H9 (cell line): ENCODE data around the gene CDS1. TPM values are rescaled to one million over a fixed set of nuclear protein-coding genes. Genes with fewer than 3 reads are reported as not detected.

Experiments used
- DNase-seq: peaks from one replicate; pipeline ENCODE4 v3.0.0-alpha.2; 2017
- H2AFZ ChIP-seq: one replicate; pipeline ENCODE4 v1.6.1; 2013; ENCODE audit warnings: mild to moderate bottlenecking, low read length, control low read depth, moderate library complexity
- H2AK5ac ChIP-seq: 2 replicates; pipeline ENCODE4 v1.6.1; 2013; ENCODE audit warnings: low read length, control low read depth, mixed read lengths; ENCODE audit not compliant: insufficient read length
- H2BK120ac ChIP-seq: one replicate; pipeline ENCODE4 v1.6.1; 2013; ENCODE audit warnings: low read depth, mild to moderate bottlenecking, low read length, control low read depth, inconsistent platforms; ENCODE audit not compliant: poor library complexity, severe bottlenecking
- H2BK12ac ChIP-seq: 2 replicates; pipeline ENCODE4 v1.6.1; 2013; ENCODE audit warnings: low read length, control low read depth, mixed read lengths, low read depth; ENCODE audit not compliant: insufficient read length
- H2BK15ac ChIP-seq: 2 replicates; pipeline ENCODE4 v1.6.1; 2013; ENCODE audit warnings: low read depth, low read length, control low read depth
- H2BK20ac ChIP-seq: one replicate; pipeline ENCODE4 v1.6.1; 2013; ENCODE audit warnings: low read depth, mild to moderate bottlenecking, low read length, control low read depth, inconsistent platforms; ENCODE audit not compliant: poor library complexity, severe bottlenecking
- H2BK5ac ChIP-seq: 2 replicates; pipeline ENCODE4 v1.6.1; 2013; ENCODE audit warnings: low read length, control low read depth, mixed read lengths; ENCODE audit not compliant: insufficient read length
- H3K14ac ChIP-seq: 2 replicates; pipeline ENCODE4 v1.6.1; 2013; ENCODE audit warnings: low read length, control low read depth; ENCODE audit not compliant: insufficient read depth
- H3K18ac ChIP-seq: 2 replicates; pipeline ENCODE4 v1.6.1; 2013; ENCODE audit warnings: low read depth, mild to moderate bottlenecking, mixed read lengths, low read length, control low read depth; ENCODE audit not compliant: insufficient read length
- H3K23ac ChIP-seq: 2 replicates; pipeline ENCODE4 v1.6.1; 2013; ENCODE audit warnings: low read length, control low read depth, mixed read lengths, low read depth; ENCODE audit not compliant: insufficient read length
- H3K23me2 ChIP-seq: 2 replicates; pipeline ENCODE4 v1.6.1; 2013; ENCODE audit warnings: low read depth, mild to moderate bottlenecking, mixed read lengths, low read length, control low read depth; ENCODE audit not compliant: insufficient read length, poor library complexity, severe bottlenecking
- H3K27ac ChIP-seq: 2 replicates; pipeline ENCODE4 v1.5.1; 2013; ENCODE audit warnings: low read length, control low read depth, mixed read lengths, low read depth; ENCODE audit not compliant: insufficient read length
- H3K27me3 ChIP-seq: 2 replicates; pipeline ENCODE4 v1.6.1; 2013; ENCODE audit warnings: low read length, control low read depth, inconsistent platforms; ENCODE audit not compliant: insufficient read depth
- H3K4ac ChIP-seq: 2 replicates; pipeline ENCODE4 v1.6.1; 2013; ENCODE audit warnings: low read depth, mild to moderate bottlenecking, control low read depth, inconsistent platforms, low read length, moderate library complexity
- H3K4me1 ChIP-seq: 2 replicates; pipeline ENCODE4 v1.6.1; 2013; ENCODE audit warnings: low read length, control low read depth, inconsistent platforms; ENCODE audit not compliant: insufficient read depth
- H3K4me2 ChIP-seq: 2 replicates; pipeline ENCODE4 v1.6.1; 2013; ENCODE audit warnings: low read length, control low read depth, mixed read lengths; ENCODE audit not compliant: insufficient read length, insufficient read depth
- H3K56ac ChIP-seq: 2 replicates; pipeline ENCODE4 v1.6.1; 2013; ENCODE audit warnings: low read depth, mild to moderate bottlenecking, mixed read lengths, low read length, control low read depth; ENCODE audit not compliant: insufficient read length
- H3K79me1 ChIP-seq: 2 replicates; pipeline ENCODE4 v1.6.1; 2013; ENCODE audit warnings: low read depth, mild to moderate bottlenecking, moderate library complexity, low read length, control low read depth, inconsistent platforms; ENCODE audit not compliant: insufficient read depth, poor library complexity, severe bottlenecking
- H3K79me2 ChIP-seq: 2 replicates; pipeline ENCODE4 v1.6.1; 2013; ENCODE audit warnings: low read length, control low read depth, inconsistent platforms; ENCODE audit not compliant: insufficient read depth
- H3K9ac ChIP-seq: 2 replicates; pipeline ENCODE4 v1.6.1; 2013; ENCODE audit warnings: low read length, control low read depth, mixed read lengths; ENCODE audit not compliant: insufficient read length; ENCODE audit errors: extremely low read depth
- H3K9me3 ChIP-seq: one replicate; pipeline ENCODE4 v1.6.1; 2013; ENCODE audit warnings: low read depth, low read length, inconsistent platforms; ENCODE audit not compliant: control insufficient read depth
- H3T11ph ChIP-seq: one replicate; pipeline ENCODE4 v1.6.1; 2013; ENCODE audit warnings: mild to moderate bottlenecking, low read length, control low read depth, inconsistent platforms
- H4K20me1 ChIP-seq: one replicate; pipeline ENCODE4 v1.6.1; 2013; ENCODE audit not compliant: control insufficient read depth, insufficient read length, insufficient read depth
- H4K5ac ChIP-seq: 2 replicates; pipeline ENCODE4 v1.6.1; 2013; ENCODE audit warnings: low read depth, mild to moderate bottlenecking, mixed read lengths, low read length, control low read depth; ENCODE audit not compliant: insufficient read length
- H4K8ac ChIP-seq: replicated peaks from 2 replicates; pipeline ENCODE4 v1.6.1; 2013; ENCODE audit warnings: low read length, control low read depth, mixed read lengths, low read depth; ENCODE audit not compliant: insufficient read length
- H4K91ac ChIP-seq: 2 replicates; pipeline ENCODE4 v1.6.1; 2013; ENCODE audit warnings: low read depth, mild to moderate bottlenecking, moderate library complexity, mixed read lengths, low read length, control low read depth; ENCODE audit not compliant: insufficient read length
- H3K27ac Mint-ChIP-seq, 3 experiments: 2 replicates in 2 of 3; 3 replicates in 1 of 3; pipeline ENCODE4 v1.8.0; 2020 to 2021; ENCODE audit warnings: mixed read lengths in 3 of 3, mild to moderate bottlenecking in 1 of 3, moderate library complexity in 1 of 3
- H3K27me3 Mint-ChIP-seq: 2 replicates; pipeline ENCODE4 v1.8.0; 2021; ENCODE audit warnings: low read depth, mild to moderate bottlenecking, moderate library complexity, mixed read lengths
- H3K36me3 Mint-ChIP-seq, 3 experiments: 2 replicates in 2 of 3; 3 replicates in 1 of 3; pipeline ENCODE4 v1.8.0; 2020 to 2021; ENCODE audit warnings: low read depth in 3 of 3, mixed read lengths in 3 of 3; ENCODE audit not compliant: insufficient read depth in 1 of 3
- H3K4me1 Mint-ChIP-seq, 2 experiments: 2 replicates each; pipeline ENCODE4 v1.8.0; 2020; ENCODE audit warnings: mixed read lengths in 2 of 2
- H3K4me3 Mint-ChIP-seq, 2 experiments: 2 replicates in 1 of 2; 3 replicates in 1 of 2; pipeline ENCODE4 v1.8.0; 2020 to 2021; ENCODE audit warnings: mild to moderate bottlenecking in 2 of 2, mixed read lengths in 2 of 2, moderate library complexity in 1 of 2
- H3K9me3 Mint-ChIP-seq, 2 experiments: 2 replicates in 1 of 2; 3 replicates in 1 of 2; pipeline ENCODE4 v1.8.0; 2020; ENCODE audit warnings: mild to moderate bottlenecking in 2 of 2, mixed read lengths in 2 of 2, moderate library complexity in 1 of 2
- CTCF ChIP-seq: fragments of 200-600 bp; sonication (generic); conservative IDR thresholded peaks from 3 replicates; pipeline ENCODE4 v1.8.0; 2021; ENCODE audit warnings: antibody characterized with exemption, mild to moderate bottlenecking
- WGBS: extraction: QIAGEN DNeasy Blood & Tissue Kit; methylation state at CpG from one replicate; pipeline ENCODE4 v1.1.7; 2013; ENCODE audit warnings: missing lambda C conversion rate, low lambda C conversion rate, mixed read lengths; ENCODE audit not compliant: insufficient read length; ENCODE audit errors: extremely low coverage; 5-methylcytosine and 5-hydroxymethylcytosine counted together
- total RNA-seq: library from RNA; stranded (reverse); gene quantifications from 2 replicates; pipeline ENCODE4 v1.2.1, GENCODE V29; 2021

CDS1 gene
- total RNA-seq, 1 experiment from 2014 or later = 7.5 TPM

DNA sequence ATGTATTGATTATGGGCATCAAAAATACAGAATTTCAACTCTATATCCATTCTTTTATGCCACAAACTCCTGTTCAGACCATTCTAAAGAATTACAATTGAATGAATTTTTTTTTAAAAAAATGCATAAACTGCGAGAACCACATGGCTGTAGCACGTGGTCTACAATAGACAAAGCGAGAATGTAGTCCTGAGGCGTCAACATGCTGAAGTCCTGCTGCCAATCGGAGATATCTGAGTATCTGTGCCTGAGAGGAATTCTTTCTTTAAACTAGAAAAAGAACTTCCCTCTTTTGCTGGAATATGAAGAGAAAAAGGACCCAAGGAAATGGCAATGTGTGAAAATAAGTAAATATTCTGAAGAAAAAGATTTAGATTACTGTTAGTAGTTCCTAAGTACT is 105.7 kb downstream of the CDS1 start:
- Histone ChIP-seq H3K4ac (no peak overlapping the region), H4K5ac (no peak overlapping the region), H2BK20ac (no peak overlapping the region), H2BK120ac (no peak overlapping the region), H2AFZ (no peak overlapping the region), H3K23ac (no peak overlapping the region), H3K14ac (no peak overlapping the region), H2BK12ac (no peak overlapping the region), H3T11ph (no peak overlapping the region), H3K79me1 (no peaks in the 10 kb centered on the region), H4K8ac (no peak overlapping the region), H3K27me3 (no peaks in the 10 kb centered on the region), H3K27ac (no peak overlapping the region), H4K91ac (no peak overlapping the region), H3K4me2 (no peak overlapping the region), H2BK15ac (no peak overlapping the region), H2BK5ac (no peak overlapping the region), H3K23me2 (no peaks in the 10 kb centered on the region), H3K9ac (no peak overlapping the region), H4K20me1 (no peaks in the 10 kb centered on the region), H3K9me3 (no peaks in the 10 kb centered on the region), H3K56ac (no peak overlapping the region), H3K4me1 (no peaks in the 10 kb centered on the region; the same call in 1 of the 2 replicates), H3K18ac (no peak overlapping the region), H3K79me2 (no peaks in the 10 kb centered on the region), H2AK5ac (no peak overlapping the region)
- peaks cover 23 to 69% (median 63%) of the 10 kb centered on the region in 3 experiments; a peak in 6 of 7 replicates for H3K36me3 Mint-ChIP-seq
- WGBS = no CpG with 5 or more reads among the region's 5 CpGs
- no peak overlapping the region for H3K4me3 Mint-ChIP-seq
- peaks cover 7 to 10% of the 10 kb centered on the region in 2 experiments for H3K4me1 Mint-ChIP-seq
- no peaks in the 10 kb centered on the region for H3K27me3 Mint-ChIP-seq
- no peak for TF ChIP-seq CTCF
- DNase-seq = no peak
- no peak overlapping the region for H3K27ac Mint-ChIP-seq
- H3K9me3 Mint-ChIP-seq = no peaks in the 10 kb centered on the region
